Keratinocyte (primary cell): ENCODE results near the gene C2. TPM values are rescaled to one million over a fixed set of nuclear protein-coding genes. Genes with fewer than 3 reads are reported as not detected.

Source experiments
- DNase-seq: peaks from one replicate; pipeline ENCODE4 v3.0.0-alpha.2; 2011; ENCODE audit warnings: low read depth, missing footprints, low spot score
- FAIRE-seq: peaks from 2 replicates; lab custom pipeline; 2011; peaks lifted over from hg19 to GRCh38; lab: Jason Lieb, UNC
- H2AFZ ChIP-seq: 2 replicates; pipeline ENCODE4 v1.6.0; 2012; ENCODE audit warnings: low read length, control low read depth, inconsistent platforms; ENCODE audit not compliant: control insufficient read depth
- H3K27ac ChIP-seq: 2 replicates; pipeline ENCODE4 v1.5.1; 2011; ENCODE audit warnings: low read length; ENCODE audit not compliant: control insufficient read depth, insufficient read depth
- H3K27me3 ChIP-seq: 3 replicates; pipeline ENCODE4 v1.6.0; 2011; ENCODE audit warnings: low read length; ENCODE audit not compliant: control insufficient read depth, insufficient read depth; ENCODE audit errors: extremely low read depth
- H3K36me3 ChIP-seq, 2 experiments: 2 replicates in 1 of 2; 3 replicates in 1 of 2; pipeline ENCODE4 v1.5.1; 2011; ENCODE audit warnings: low read length in 2 of 2, mild to moderate bottlenecking in 1 of 2; ENCODE audit not compliant: control insufficient read depth in 2 of 2, insufficient read depth in 2 of 2; ENCODE audit errors: extremely low read depth in 1 of 2
- H3K4me1 ChIP-seq: 3 replicates; pipeline ENCODE4 v1.5.1; 2011; ENCODE audit warnings: low read length; ENCODE audit not compliant: control insufficient read depth, insufficient read depth; ENCODE audit errors: extremely low read depth
- H3K4me2 ChIP-seq: 3 replicates; pipeline ENCODE4 v1.6.0; 2011; ENCODE audit warnings: low read depth, low read length; ENCODE audit not compliant: control insufficient read depth, insufficient read depth; ENCODE audit errors: extremely low read depth
- H3K4me3 ChIP-seq, 3 experiments: fragments of 200-600 bp in 1 of 3; sonication (generic) in 1 of 3; 2 replicates in 2 of 3; 3 replicates in 1 of 3; pipeline ENCODE4 v1.5.1; 2011 to 2016; ENCODE audit warnings: low read length in 3 of 3, mild to moderate bottlenecking in 3 of 3, control low read depth in 2 of 3, inconsistent platforms in 1 of 3, low read depth in 1 of 3, mixed read lengths in 1 of 3, mixed run types in 1 of 3, moderate library complexity in 1 of 3; ENCODE audit not compliant: control insufficient read depth in 2 of 3, insufficient read depth in 2 of 3; ENCODE audit errors: extremely low read depth in 1 of 3
- H3K79me2 ChIP-seq: 2 replicates; pipeline ENCODE4 v1.6.0; 2012; ENCODE audit warnings: low read length; ENCODE audit not compliant: control insufficient read depth, insufficient read depth
- H3K9ac ChIP-seq: 3 replicates; pipeline ENCODE4 v1.6.0; 2011; ENCODE audit warnings: low read length; ENCODE audit not compliant: control insufficient read depth, insufficient read depth; ENCODE audit errors: extremely low read depth
- H3K9me1 ChIP-seq: 3 replicates; pipeline ENCODE4 v1.6.0; 2011; ENCODE audit warnings: low read length; ENCODE audit not compliant: control insufficient read depth, insufficient read depth; ENCODE audit errors: extremely low read depth
- H3K9me3 ChIP-seq: 2 replicates; pipeline ENCODE4 v1.5.1; 2012; ENCODE audit warnings: low read depth, low read length; ENCODE audit not compliant: control insufficient read depth
- H4K20me1 ChIP-seq: 3 replicates; pipeline ENCODE4 v1.6.0; 2011; ENCODE audit warnings: low read length; ENCODE audit not compliant: control insufficient read depth, insufficient read depth; ENCODE audit errors: extremely low read depth
- CTCF ChIP-seq, 3 experiments: IDR thresholded peaks in 1 of 3; conservative IDR thresholded peaks in 1 of 3; optimal IDR thresholded peaks in 1 of 3; 2 replicates in 2 of 3; 3 replicates in 1 of 3; pipeline versions ENCODE3 to v1.5.1; 2011; ENCODE audit warnings: low read length in 3 of 3, mild to moderate bottlenecking in 3 of 3, moderate library complexity in 2 of 3, control low read depth in 1 of 3, inconsistent platforms in 1 of 3; ENCODE audit not compliant: insufficient read depth in 2 of 3; ENCODE audit errors: extremely low read depth in 1 of 3
- EZH2 ChIP-seq: IDR thresholded peaks from one replicate; pipeline ENCODE4 v1.6.1; 2012; ENCODE audit warnings: inconsistent platforms, mild to moderate bottlenecking, low read length, moderate library complexity
- dilution Hi-C: fragments of 300-500 bp; cut with MboI; formaldehyde crosslinking; loops from one replicate; pipeline ENCODE4 v1.7.0; 2020; ENCODE audit warnings: low sequenced_read_pairs; ENCODE audit not compliant: extremely low pct_ligation_motif_present
- polyA plus RNA-seq, 5 experiments: library from polyadenylated mRNA; depleted of rRNA in 3 of 5; stranded (reverse) in 3 of 5; stranded (forward) in 1 of 5; unstranded in 1 of 5; fragments of >200 nt; gene quantifications; 1 replicate in 1 of 5; 2 replicates in 3 of 5; 3 replicates in 1 of 5; pipeline versions ENCODE4 v1.2.1 to v1.2.3, GENCODE V29; 2011 to 2012; ENCODE audit warnings: missing spikeins in 2 of 5, low read depth in 1 of 5, low replicate concordance in 1 of 5

C2 gene
- polyA plus RNA-seq, 1 donor (not counting 4 experiments of a cell fraction or from before 2014, with no cell fraction given): not detected

DNA sequence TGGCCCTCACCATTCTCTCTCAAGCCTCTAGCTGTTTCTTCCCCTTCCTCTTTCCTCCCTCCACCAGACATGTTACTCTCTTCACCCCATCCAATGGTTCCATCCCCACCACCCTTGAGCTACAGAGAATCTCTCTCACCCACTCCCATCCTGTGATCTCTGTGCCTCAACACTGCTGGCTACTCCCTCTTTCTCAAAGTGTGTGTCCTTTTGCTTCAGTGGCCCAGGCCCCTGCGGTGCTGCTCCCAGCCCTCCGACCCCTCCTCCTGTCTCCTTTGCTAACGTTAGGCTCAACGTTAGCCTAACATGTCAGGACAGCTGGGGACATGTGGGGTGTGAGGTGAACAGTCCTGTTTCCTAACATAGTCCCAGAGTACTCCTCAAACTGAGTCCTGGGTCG is 25.4 kb downstream of the C2 start:
- no peak overlapping the region for H3K27ac ChIP-seq
- no peak for FAIRE-seq
- dilution Hi-C loops: no loop called here

DNA sequence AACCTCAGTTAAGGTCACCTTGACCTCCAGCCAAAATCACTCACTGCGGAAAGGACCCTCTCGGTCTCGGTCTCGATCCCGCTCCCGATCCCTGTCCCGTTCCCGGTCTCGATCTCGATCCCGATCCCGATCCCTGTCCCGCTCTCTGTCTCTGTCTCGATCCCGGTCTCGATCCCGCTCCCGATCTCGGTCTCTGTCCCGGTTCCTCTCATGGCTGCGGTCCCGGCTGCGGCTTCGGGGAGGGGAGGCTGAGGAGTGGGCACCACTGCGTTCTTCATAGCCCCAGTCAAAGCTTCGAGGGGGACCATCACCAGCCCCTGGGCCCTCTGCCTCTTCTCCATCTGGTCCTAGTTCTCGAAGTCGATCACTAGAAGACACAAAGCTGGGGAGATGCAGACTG is 27.0 kb downstream of the C2 start:
- H3K4me3 ChIP-seq: no peak overlapping the region
- H3K27ac ChIP-seq: no peak overlapping the region
- peaks cover 20% of the 10 kb centered on the region for H3K79me2 ChIP-seq
- dilution Hi-C loops: no loop called here
- peaks cover 11% of the 10 kb centered on the region for H3K4me1 ChIP-seq
- H4K20me1 ChIP-seq: no peaks in the 10 kb centered on the region
- H3K4me2 ChIP-seq: no peak overlapping the region
- DNase-seq (no peak), FAIRE-seq (no peak)
- H3K9ac ChIP-seq: no peak overlapping the region
- no peaks in the 10 kb centered on the region for H3K9me1 ChIP-seq
- H3K27me3 ChIP-seq: no peaks in the 10 kb centered on the region
- TF ChIP-seq CTCF (optimal IDR thresholded peaks at IDR 0.05 in 1 of 3, IDR thresholded peaks at IDR 0.05 in 1 of 3, conservative IDR thresholded peaks at IDR 0.05 in 1 of 3; ENCODE audit: extremely low read depth in 1 of 3, insufficient read depth in 2 of 3, low read length in 3 of 3): no peak
- no peak overlapping the region for H2AFZ ChIP-seq
- H3K36me3 ChIP-seq: peaks cover 29 to 47% of the 10 kb centered on the region in 2 experiments
- no peaks in the 10 kb centered on the region for H3K9me3 ChIP-seq

More for the DNA sequence above, 25.4 kb downstream of the C2 start:
- Histone ChIP-seq H3K9me3 (no peaks in the 10 kb centered on the region), H3K9ac (no peak overlapping the region), H3K79me2 (peaks cover 7% of the 10 kb centered on the region), H3K4me1 (peaks cover 9% of the 10 kb centered on the region), H4K20me1 (no peaks in the 10 kb centered on the region), H3K9me1 (no peaks in the 10 kb centered on the region), H2AFZ (no peak overlapping the region), H3K36me3 (peaks cover 29 to 47% of the 10 kb centered on the region in 2 experiments), H3K27me3 (no peaks in the 10 kb centered on the region), H3K4me2 (no peak overlapping the region), H3K4me3 (no peak overlapping the region)
- no peak for TF ChIP-seq EZH2
- no peak for TF ChIP-seq CTCF (optimal IDR thresholded peaks at IDR 0.05 in 1 of 3, IDR thresholded peaks at IDR 0.05 in 1 of 3, conservative IDR thresholded peaks at IDR 0.05 in 1 of 3; ENCODE audit: extremely low read depth in 1 of 3, insufficient read depth in 2 of 3, low read length in 3 of 3)
- DNase-seq: no peak
